T-helper 2 cell treated with Interferon-gamma antibody and Interleukin-4, amounts not matched to agents 5 μg/mL and 100 μg/mL, for 36 hours (primary cell): Measurements from ENCODE around the gene PIR.

Experiments used
- DNase-seq: peaks from one replicate; pipeline ENCODE4 v3.0.0; 2021; ENCODE audit warnings: low spot score
- H3K27ac Mint-ChIP-seq: one replicate; pipeline ENCODE4 v1.8.0; 2021; ENCODE audit warnings: mild to moderate bottlenecking, mixed read lengths
- H3K27me3 Mint-ChIP-seq: one replicate; pipeline ENCODE4 v1.8.0; 2021; ENCODE audit warnings: low read depth, mixed read lengths
- H3K36me3 Mint-ChIP-seq: one replicate; pipeline ENCODE4 v1.8.0; 2021; ENCODE audit warnings: low read depth, mixed read lengths
- H3K4me1 Mint-ChIP-seq: one replicate; pipeline ENCODE4 v1.8.0; 2021; ENCODE audit warnings: low read depth, mixed read lengths
- H3K4me3 Mint-ChIP-seq: one replicate; pipeline ENCODE4 v1.8.0; 2022; ENCODE audit warnings: mild to moderate bottlenecking, moderate library complexity, mixed read lengths
- H3K9me3 Mint-ChIP-seq: one replicate; pipeline ENCODE4 v1.8.0; 2021; ENCODE audit warnings: mixed read lengths

Gene PIR

GRCh38 chrX:15336023-15336413 is 157.1 kb downstream of the PIR start:
- peaks cover 15% of the 10 kb centered on the region for H3K4me1 Mint-ChIP-seq
- H3K4me3 Mint-ChIP-seq, result peak overlapping the region; percentile 92
- peaks cover 12% of the 10 kb centered on the region for H3K36me3 Mint-ChIP-seq
- H3K27me3 Mint-ChIP-seq, result peaks cover 15% of the 10 kb centered on the region
- peak; percentile 45 for DNase-seq
- H3K27ac Mint-ChIP-seq, result peak overlapping the region; percentile 73
- no peaks in the 10 kb centered on the region for H3K9me3 Mint-ChIP-seq

GRCh38 chrX:15335135-15336022 is 157.8 kb downstream of the PIR start, which contains the start of gene PIGA:
Gene PIGA (minus strand): TSS chrX:15335523. CDS start chrX:15331930, 3,593 bp downstream.
- Mint-ChIP-seq H3K36me3 (peaks cover 12% of the 10 kb centered on the region), H3K4me1 (peaks cover 15% of the 10 kb centered on the region), H3K27me3 (peaks cover 11% of the 10 kb centered on the region)

More at GRCh38 chrX:15335135-15336022, 157.8 kb downstream of the PIR start, which contains the start of gene PIGA:
- Mint-ChIP-seq H3K27ac (peak within 1 kb of the TSS; percentile 96), H3K4me3 (peak within 1 kb of the TSS; percentile 92), H3K9me3 (no peaks in the 10 kb centered on the region)
- peak; percentile 91 for DNase-seq
